CD4-positive, alpha-beta T cell (primary cell): Measurements from ENCODE around the gene ANO2. TPM values are rescaled to one million over a fixed set of nuclear protein-coding genes. Genes with fewer than 3 reads are reported as not detected.

Source experiments
- ATAC-seq: fragments of 200-7000 bp; cut with Tn5 transposase; one replicate; pipeline ENCODE4 v1.10.0; 2022; ENCODE audit warnings: mild to moderate bottlenecking; ENCODE audit not compliant: poor library complexity
- CTCF ChIA-PET: fragments of 350-600 bp; sonication (Branson Sonifier 250); formaldehyde crosslinking; loops from one replicate; lab custom pipeline; 2021; ENCODE audit warnings: antibody characterized with exemption, inconsistent platforms; lab: Charles Lee
- POLR2A ChIA-PET: fragments of 350-600 bp; sonication (Branson Sonifier 250); formaldehyde crosslinking; loops from one replicate; lab custom pipeline; 2021; ENCODE audit warnings: antibody characterized with exemption, inconsistent platforms; lab: Charles Lee
- DNase-seq, 14 experiments: peaks; one replicate each; pipeline ENCODE4 v3.0.0-alpha.2; 2013 to 2020; ENCODE audit warnings: mixed read lengths in 2 of 14
- H3K27ac ChIP-seq, 2 donors: one replicate each; pipeline versions ENCODE4 v1.5.1 to v1.7.0; 2013; ENCODE audit warnings: low read length in 2 of 2, low read depth in 1 of 2, mild to moderate bottlenecking in 1 of 2
- H3K27me3 ChIP-seq, 2 experiments: 1 replicate in 1 of 2; 2 replicates in 1 of 2; pipeline versions ENCODE4 v1.6.1 to v1.7.0; 2013; ENCODE audit warnings: low read length in 2 of 2, control low read depth in 1 of 2, mild to moderate bottlenecking in 1 of 2, moderate library complexity in 1 of 2; ENCODE audit not compliant: insufficient read depth in 2 of 2, control insufficient read depth in 1 of 2
- H3K36me3 ChIP-seq: one replicate; pipeline ENCODE4 v1.6.1; 2013; ENCODE audit warnings: low read length, control low read depth; ENCODE audit not compliant: insufficient read depth
- H3K4me1 ChIP-seq: one replicate; pipeline ENCODE4 v1.6.1; 2013; ENCODE audit warnings: low read length, control low read depth; ENCODE audit not compliant: insufficient read depth
- H3K4me3 ChIP-seq: one replicate; pipeline ENCODE4 v1.5.1; 2013; ENCODE audit warnings: mild to moderate bottlenecking, low read length, moderate library complexity
- H3K9me3 ChIP-seq, 2 experiments: 1 replicate in 1 of 2; 2 replicates in 1 of 2; pipeline versions ENCODE4 v1.6.1 to v1.7.0; 2013; ENCODE audit warnings: low read length in 2 of 2, mild to moderate bottlenecking in 2 of 2, control low read depth in 1 of 2, moderate library complexity in 1 of 2; ENCODE audit not compliant: control insufficient read depth in 1 of 2, insufficient read depth in 1 of 2
- H3K27ac Mint-ChIP-seq: one replicate; pipeline ENCODE4 v1.8.0; 2020; ENCODE audit warnings: mixed read lengths
- H3K27me3 Mint-ChIP-seq: one replicate; pipeline ENCODE4 v1.8.0; 2021; ENCODE audit warnings: mixed read lengths
- H3K36me3 Mint-ChIP-seq: one replicate; pipeline ENCODE4 v1.8.0; 2021; ENCODE audit warnings: low read depth, mixed read lengths
- H3K4me1 Mint-ChIP-seq: one replicate; pipeline ENCODE4 v1.8.0; 2021; ENCODE audit warnings: low read depth, mixed read lengths
- H3K4me3 Mint-ChIP-seq: one replicate; pipeline ENCODE4 v1.8.0; 2020; ENCODE audit warnings: mild to moderate bottlenecking, mixed read lengths
- H3K9me3 Mint-ChIP-seq: one replicate; pipeline ENCODE4 v1.8.0; 2020; ENCODE audit warnings: mixed read lengths
- intact Hi-C, 2 experiments: fragments of 100-400 bp; cut with DNase I in 1 of 2; cut with micrococcal nuclease in 1 of 2; formaldehyde crosslinking; loops; one replicate each; pipeline versions ENCODE4 v1.15.1 to v1.9.0; 2023 to 2025; cut with DNase I, micrococcal nuclease
- total RNA-seq, 174 experiments: library from RNA in 2 of 174; stranded (reverse) in 2 of 174; gene quantifications; one replicate each; pipeline ENCODE4 v1.2.3 and lab custom pipeline; 2021 to 2026
- TF ChIP-seq, protein P1 (sequence below): fragments of 200-600 bp; IDR thresholded peaks from one replicate; pipeline ENCODE4 v1.8.0; 2022; ENCODE audit warnings: antibody characterized with exemption, mild to moderate bottlenecking

ANO2 gene
- total RNA-seq, 2 experiments from 2014 or later, result not detected

DNA sequence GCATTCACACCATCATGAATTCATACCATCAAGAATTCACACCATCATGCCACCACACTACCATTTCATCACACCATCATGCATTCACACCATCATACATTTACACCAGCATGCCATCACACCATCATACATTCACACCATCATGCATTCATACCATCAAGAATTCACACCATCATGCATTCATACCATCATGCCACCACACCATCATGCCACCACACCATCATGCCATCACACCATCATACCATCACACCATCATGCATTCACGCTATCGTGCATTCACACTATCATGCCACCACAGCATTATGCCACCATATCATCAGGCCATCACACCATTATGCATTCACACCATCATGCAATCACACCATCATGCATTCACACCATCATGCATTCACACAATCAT lies 79.7 kb downstream of the ANO2 start:
- Histone ChIP-seq H3K9me3 (peaks cover 0 to 9% of the 10 kb centered on the region in 2 experiments), H3K36me3 (no peaks in the 10 kb centered on the region), H3K27ac (no peak overlapping the region), H3K4me1 (no peaks in the 10 kb centered on the region), H3K4me3 (no peak overlapping the region), H3K27me3 (peaks cover 0 to 4% of the 10 kb centered on the region in 2 experiments)
- DNase-seq (no peak), ATAC-seq (no peak)
- Mint-ChIP-seq H3K9me3 (no peaks in the 10 kb centered on the region), H3K27ac (no peak overlapping the region), H3K4me3 (no peak overlapping the region), H3K4me1 (no peaks in the 10 kb centered on the region), H3K27me3 (no peaks in the 10 kb centered on the region), H3K36me3 (no peaks in the 10 kb centered on the region)
- ChIA-PET POLR2A (no interaction called here), CTCF (no interaction called here)
- TF ChIP-seq, protein P1, sequence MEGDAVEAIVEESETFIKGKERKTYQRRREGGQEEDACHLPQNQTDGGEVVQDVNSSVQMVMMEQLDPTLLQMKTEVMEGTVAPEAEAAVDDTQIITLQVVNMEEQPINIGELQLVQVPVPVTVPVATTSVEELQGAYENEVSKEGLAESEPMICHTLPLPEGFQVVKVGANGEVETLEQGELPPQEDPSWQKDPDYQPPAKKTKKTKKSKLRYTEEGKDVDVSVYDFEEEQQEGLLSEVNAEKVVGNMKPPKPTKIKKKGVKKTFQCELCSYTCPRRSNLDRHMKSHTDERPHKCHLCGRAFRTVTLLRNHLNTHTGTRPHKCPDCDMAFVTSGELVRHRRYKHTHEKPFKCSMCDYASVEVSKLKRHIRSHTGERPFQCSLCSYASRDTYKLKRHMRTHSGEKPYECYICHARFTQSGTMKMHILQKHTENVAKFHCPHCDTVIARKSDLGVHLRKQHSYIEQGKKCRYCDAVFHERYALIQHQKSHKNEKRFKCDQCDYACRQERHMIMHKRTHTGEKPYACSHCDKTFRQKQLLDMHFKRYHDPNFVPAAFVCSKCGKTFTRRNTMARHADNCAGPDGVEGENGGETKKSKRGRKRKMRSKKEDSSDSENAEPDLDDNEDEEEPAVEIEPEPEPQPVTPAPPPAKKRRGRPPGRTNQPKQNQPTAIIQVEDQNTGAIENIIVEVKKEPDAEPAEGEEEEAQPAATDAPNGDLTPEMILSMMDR, result no peak
- intact Hi-C loops, result no loop called here

DNA sequence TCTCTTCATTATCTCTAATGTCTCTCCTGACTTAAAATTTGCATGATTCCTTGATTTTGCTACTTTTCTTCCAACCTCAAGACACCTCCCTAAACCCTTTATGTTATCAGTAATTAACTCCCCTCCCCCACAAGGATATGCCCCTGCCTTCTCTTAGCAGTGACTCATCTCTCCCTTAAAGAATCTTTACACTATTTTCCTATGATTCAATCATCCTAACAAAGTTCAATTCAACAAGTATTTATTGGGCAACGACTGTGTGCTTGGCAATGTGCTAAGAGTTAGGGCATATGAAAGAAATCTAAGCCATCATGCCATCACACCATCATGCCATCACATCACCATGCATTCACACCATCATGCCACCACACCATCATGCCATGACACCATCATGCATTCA lies 80.1 kb downstream of the ANO2 start:
- H3K27me3 Mint-ChIP-seq, result peaks cover 4% of the 10 kb centered on the region
- no peak for ATAC-seq

DNA sequence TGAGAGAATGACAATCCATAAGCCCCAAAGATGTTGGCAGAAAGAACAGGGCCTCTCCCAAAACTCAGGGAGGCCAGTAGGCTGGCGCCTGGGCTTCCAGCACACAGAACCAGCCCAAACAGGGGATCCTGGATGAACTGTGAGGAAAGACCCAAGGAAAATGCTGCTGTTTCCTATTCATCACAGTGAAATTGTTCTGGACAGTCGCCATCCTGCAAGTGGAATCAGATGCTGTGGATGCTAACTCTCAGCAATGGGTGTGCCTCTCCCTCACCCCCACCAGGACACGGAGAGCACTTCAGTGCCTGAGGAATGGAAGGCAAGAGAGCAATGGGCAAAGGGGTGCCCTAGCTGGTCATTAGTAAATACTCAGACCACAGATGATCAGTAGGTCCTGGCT lies 80.8 kb downstream of the ANO2 start:
- Mint-ChIP-seq H3K27ac (no peak overlapping the region), H3K27me3 (peaks cover 5% of the 10 kb centered on the region), H3K36me3 (no peaks in the 10 kb centered on the region), H3K4me3 (no peak overlapping the region), H3K4me1 (no peaks in the 10 kb centered on the region), H3K9me3 (no peaks in the 10 kb centered on the region)
- ATAC-seq (no peak), DNase-seq (no peak)
- ChIA-PET CTCF (interaction anchor here (0.6 kb wide), 1 partner anchor 53 kb away, joined by 3 read pairs; no protein-coding TSS in a partner anchor), POLR2A (no interaction called here)
- TF ChIP-seq, protein P1, result no peak
- Histone ChIP-seq H3K27me3 (peaks cover 0 to 4% of the 10 kb centered on the region in 2 experiments), H3K36me3 (no peaks in the 10 kb centered on the region), H3K9me3 (peaks cover 0 to 9% of the 10 kb centered on the region in 2 experiments), H3K4me3 (no peak overlapping the region), H3K27ac (no peak overlapping the region), H3K4me1 (no peaks in the 10 kb centered on the region)
- intact Hi-C loops, result no loop called here

More for the DNA sequence above, 80.1 kb downstream of the ANO2 start:
- Mint-ChIP-seq H3K9me3 (no peaks in the 10 kb centered on the region), H3K27ac (no peak overlapping the region), H3K4me3 (no peak overlapping the region), H3K4me1 (no peaks in the 10 kb centered on the region), H3K36me3 (no peaks in the 10 kb centered on the region)
- Histone ChIP-seq H3K9me3 (peaks cover 0 to 9% of the 10 kb centered on the region in 2 experiments), H3K27me3 (peaks cover 0 to 4% of the 10 kb centered on the region in 2 experiments), H3K4me3 (no peak overlapping the region), H3K27ac (no peak overlapping the region), H3K4me1 (no peaks in the 10 kb centered on the region), H3K36me3 (no peaks in the 10 kb centered on the region)
- POLR2A ChIA-PET, result no interaction called here
- DNase-seq, result no peak
- TF ChIP-seq, protein P1, result no peak
- intact Hi-C loops, result no loop called here
- CTCF ChIA-PET, result no interaction called here
